ENCODE results near the gene SERPINB10.
"Not testable (repeated sequence)": the region's sequence is repeated elsewhere in the genome, so short reads cannot be mapped to it uniquely, and the experiment has no call there.

Gene SERPINB10

DNA sequence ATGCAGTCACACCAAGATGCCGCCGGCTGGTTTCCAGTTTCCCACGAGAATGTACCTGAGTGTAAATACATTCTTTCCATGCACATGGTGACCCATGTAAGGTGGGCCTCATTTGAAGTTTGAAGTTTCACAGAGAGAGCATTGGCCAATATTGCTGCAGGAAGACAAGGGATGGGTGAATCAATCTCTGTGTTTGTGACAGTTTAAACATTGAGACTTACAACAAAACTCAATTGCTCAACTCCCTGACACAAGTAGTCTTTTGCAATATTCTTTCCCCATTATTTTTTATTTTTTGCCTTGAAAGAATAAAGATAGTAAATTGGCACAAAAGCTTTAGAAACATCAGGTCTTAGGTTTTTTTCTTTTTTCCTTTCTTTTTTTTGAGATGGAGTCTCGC is 15.2 kb upstream of the SERPINB10 start:
- DNase-seq (ENCODE audit: low read depth) = no peak

DNA sequence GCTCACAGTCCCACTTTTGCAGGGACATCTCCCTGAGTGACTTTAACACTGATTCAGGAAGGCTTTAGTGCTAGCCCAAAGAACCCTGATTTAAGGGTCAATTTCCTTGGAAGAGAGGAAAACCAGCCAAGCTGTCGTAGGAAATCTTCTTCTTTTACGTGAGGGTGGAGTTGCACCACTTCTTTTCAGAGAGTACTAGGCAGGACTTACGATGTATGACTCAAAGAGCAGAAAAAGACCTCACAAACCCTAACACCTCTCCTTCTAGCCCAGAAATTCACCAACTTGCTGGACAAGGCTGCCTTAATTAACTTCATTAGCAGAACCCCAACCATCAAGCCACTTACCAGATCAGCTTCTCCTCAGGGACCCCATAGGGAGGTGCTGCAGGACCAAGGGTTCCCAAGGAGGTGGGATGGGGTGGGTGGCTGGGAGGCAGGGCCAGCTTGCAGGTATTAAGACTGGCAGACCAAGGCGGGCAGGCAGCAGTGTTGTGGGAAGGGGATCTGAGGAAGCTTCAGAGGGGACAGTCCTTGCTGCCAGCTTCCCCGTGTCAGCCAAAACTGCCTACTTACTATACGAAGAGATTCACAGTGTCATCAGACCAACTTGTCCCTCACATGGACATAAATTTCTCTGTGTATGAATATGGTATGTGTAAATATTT is 13.5 kb upstream of the SERPINB10 start:
- DNase-seq (ENCODE audit: low read depth) = no peak

DNA sequence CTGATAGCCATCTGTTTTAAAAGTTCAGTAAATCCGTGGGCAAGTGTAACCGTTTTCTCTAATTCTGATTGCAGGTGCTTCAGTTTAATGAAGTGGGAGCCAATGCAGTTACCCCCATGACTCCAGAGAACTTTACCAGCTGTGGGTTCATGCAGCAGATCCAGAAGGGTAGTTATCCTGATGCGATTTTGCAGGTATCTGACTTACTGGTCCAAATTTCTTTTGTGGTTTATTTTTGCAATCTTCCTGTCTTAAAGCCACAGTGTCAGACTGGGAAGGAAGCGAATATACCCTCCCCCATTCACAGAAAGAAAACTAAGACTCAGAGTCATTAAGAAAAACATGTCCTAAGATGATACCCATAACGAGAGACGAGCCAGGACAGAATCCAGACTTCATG is 12.6 kb upstream of the SERPINB10 start:
- no peak for DNase-seq (ENCODE audit: low read depth)

DNA sequence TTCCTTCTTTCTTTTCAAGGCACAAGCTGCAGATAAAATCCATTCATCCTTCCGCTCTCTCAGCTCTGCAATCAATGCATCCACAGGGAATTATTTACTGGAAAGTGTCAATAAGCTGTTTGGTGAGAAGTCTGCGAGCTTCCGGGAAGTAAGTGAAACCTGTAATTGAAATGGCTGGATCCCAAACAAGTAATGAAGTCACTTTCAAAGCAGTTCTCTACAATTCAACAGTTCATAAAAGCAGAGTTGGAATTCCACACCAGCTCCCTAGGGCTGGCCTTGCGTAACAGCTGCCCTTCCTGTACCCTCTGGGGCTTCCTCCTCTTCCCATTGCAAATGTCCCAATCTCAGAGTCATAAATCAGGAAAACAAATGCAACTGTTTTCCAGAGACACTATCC is 10.7 kb upstream of the SERPINB10 start:
- no peak for DNase-seq (ENCODE audit: low read depth)

DNA sequence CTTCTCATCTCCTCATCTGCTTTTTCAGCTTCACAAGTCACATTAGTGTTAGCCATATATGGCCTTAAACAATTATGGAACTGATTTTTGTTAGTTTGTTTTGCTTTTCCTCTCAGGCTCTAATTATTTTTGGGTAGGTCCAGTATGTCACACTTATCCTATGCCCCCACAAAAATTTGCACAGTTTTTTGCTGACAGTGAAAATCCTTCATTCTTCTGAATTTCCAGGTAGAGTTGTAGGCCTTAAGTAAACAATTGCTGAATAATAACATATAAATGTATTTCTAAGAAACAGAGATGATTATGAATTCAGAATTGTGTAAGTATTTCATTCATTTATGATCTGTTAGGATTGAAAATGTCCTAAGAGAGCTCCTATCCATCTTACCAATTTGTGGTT is 8.6 kb upstream of the SERPINB10 start:
- no peak for DNase-seq (ENCODE audit: low read depth)

DNA sequence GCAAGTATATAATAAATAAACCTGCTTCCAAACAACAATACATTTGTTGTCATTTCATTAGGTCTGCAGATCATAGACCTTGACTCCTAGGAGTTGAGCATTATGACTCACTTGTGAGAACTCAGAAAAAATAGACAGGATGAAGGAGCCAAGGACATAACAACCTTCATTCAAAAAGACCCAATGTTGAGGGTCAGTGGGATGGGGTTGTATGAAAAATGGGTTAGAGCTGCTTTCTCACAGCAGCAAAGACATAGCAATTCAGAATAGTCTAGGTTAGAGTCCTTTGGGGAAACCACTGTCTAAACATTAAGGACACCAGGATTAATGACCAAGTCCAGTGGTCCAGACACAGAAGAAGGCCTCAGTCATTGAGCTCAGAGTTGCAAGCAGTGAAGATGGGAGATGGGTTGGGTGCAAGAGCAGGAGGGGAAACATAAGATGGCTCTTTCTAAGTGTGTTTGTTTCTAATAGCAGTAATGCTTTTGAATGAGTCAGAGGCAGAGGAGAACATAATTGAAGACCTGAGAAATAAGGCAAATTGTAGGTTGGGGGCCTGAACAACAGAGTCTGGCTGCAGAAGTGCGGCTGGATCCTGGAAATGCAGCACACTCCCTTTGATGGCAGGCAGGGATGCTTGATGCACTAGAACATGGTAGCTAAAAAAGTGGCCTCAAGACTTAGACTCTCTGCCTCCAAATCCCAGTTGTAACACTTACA is 3.7 kb upstream of the SERPINB10 start:
- no peak for DNase-seq (ENCODE audit: low read depth)

DNA sequence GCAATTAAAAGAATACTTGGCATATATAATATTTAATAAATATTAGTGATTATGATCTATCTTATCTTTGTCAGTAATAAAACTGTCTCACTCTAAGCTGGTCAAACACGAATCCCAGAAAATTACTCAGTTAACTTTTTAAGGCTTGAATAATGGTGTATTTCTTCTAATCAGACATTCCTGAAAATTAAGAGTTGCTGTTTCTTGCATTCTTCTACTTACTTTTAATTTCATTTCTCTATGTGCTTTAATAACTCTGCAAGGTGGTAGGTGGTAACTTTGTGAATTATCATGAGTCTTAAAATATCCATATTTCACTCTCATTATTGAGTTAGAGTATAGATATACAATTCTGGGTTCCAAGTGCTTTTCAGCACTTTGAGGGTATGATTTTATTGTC is 3.1 kb upstream of the SERPINB10 start:
- DNase-seq (ENCODE audit: low read depth) = no peak

DNA sequence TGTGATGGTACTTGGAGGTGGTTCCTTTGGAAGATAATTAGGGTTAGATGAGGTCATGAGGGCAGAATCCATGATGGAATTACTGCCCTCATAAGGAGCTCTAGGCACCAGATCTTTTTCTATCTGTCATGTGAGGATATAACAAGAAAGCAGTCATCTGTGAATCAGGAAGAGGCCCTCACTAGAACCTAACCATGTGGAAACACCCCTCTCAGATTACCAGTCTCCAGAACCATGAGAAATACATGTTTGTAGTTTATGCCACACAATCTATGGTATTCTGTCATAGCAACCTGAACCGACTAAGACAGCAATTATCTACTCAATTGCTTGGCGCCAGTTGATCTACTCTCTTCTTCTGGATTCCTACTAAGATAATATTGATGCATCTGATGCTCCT is 2.4 kb upstream of the SERPINB10 start:
- DNase-seq (ENCODE audit: low read depth) = no peak

DNA sequence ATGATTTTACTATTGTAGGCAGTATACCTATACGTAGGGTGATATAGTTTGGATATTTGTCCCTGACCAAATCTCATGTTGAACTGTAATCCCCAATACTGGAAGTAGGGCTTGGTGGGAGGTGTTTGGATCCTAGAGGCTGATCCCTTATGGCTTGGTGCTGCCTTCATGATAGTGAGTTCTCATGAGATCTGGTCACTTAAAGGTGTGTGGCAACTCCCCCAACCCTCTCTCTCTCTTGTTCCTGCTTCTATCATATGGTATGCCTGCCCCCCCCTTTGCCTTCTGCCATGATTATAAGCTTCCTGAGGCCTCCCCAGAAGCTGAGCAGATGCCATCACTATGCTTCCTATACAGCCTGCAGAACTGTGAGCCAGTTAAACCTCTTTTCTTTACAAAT is 1.7 kb upstream of the SERPINB10 start:
- no peak for DNase-seq (ENCODE audit: low read depth)

DNA sequence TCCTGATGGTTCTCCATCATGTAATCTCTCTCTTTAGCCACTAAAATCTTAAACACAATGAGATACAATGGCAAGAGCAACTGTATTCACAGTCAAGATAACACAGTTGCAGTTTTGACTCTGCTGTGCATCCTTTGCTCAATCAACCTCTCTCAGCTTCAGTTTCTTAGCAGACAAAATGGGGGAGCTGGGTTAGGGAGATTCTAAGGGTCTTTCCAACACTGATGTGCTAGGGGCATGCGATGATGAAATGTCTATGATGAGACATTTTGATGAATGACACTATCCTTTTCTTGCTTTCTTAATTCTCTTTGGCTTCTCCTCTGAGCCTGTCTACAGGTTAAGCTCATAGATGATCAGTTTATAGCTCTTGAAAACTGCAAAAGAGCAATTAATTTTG is 1.1 kb downstream of the SERPINB10 start:
- no peak for DNase-seq (ENCODE audit: low read depth)

DNA sequence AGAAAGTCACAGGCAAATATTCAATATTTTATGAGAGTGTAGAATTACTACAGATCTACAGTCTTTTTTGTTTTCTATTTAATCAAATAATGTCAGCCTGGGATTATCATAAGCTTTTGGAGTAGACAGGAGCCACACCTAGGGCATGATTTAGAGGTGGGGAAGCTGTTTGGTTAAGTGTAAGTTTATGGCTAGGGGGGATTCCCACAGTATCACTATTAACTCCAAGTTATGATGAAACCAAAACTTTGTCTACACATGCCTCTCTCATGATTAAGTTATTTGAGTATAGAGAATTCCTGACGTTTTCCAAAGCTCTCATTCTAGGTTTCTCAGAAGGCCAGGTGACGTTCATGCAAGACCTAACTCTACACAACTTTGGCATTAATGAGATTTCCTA is 2.1 kb downstream of the SERPINB10 start:
- DNase-seq (ENCODE audit: low read depth) = no peak

DNA sequence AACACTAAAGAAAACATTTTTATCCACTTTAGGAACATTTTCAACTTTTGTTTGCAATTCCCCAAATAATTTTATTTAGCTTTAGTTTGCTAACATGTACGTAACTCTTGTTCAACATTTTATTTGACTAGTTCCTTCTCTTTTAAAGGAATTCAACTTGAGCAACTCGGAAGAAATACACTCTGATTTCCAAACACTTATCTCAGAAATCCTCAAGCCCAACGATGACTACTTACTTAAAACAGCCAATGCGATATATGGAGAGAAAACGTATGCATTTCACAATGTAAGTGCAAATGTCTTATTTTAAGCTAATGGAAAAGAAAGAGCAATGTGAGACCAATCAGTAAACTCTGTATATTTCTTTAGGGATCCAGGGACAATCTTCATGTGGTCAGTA is 10.1 kb downstream of the SERPINB10 start:
- DNase-seq (ENCODE audit: low read depth) = no peak

DNA sequence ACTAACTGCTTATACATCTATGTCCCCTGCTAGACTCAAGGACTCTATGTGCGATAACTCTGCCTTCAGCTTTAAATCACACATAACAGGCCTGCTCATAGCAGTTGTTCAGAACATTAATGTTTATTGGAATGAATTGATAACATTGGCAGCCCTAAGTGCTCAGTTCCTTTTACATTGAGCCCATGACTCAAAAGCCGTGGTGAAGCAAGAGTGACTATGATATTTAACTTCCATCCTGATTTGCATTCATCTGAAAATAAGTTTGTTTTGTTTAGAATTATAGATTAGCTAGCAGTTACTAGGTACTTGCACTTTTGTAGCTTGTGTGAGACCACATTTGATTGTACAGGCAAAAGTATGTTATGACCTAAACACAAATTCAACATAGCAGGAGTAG is 14.3 kb downstream of the SERPINB10 start:
- no peak for DNase-seq (ENCODE audit: low read depth)

DNA sequence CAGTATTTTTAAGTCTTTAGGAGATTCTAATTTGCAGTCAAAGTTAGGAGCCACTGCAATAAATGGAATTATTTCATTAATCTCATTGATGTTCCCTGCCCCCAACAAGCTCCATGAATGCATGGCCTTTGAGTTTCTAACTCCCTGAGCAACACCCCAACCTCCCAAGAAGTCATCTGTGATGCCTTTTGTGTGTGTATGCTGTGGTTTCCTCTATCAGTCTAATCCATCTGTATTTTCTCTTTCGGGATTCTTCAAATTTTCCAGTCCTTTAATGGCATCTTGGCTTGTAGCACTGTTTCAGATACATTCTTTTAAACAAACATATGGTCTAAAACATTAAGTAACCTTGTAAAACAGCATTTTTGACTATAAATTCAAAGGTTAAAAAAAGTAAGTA is 16.8 kb downstream of the SERPINB10 start:
- no peak for DNase-seq (ENCODE audit: low read depth)

DNA sequence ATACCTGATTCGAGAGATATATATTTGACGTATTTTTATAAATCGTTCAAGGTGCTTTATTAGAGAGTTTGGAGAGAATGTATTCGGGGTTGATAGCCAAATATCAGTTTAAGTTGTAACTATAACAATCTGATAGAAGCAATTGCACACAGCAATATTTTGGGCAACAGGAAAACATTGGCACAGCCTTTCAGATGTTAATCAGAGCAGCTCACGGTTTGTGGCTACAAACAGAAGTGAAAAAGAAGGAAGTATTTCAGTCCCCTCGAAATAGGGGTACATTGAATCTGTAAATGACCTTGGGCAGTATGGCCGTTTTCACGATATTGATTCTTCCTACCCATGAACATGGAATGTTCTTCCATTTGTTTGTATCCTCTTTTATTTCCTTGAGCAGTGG is 20.6 kb downstream of the SERPINB10 start:
- no peak for DNase-seq (ENCODE audit: low read depth)

DNA sequence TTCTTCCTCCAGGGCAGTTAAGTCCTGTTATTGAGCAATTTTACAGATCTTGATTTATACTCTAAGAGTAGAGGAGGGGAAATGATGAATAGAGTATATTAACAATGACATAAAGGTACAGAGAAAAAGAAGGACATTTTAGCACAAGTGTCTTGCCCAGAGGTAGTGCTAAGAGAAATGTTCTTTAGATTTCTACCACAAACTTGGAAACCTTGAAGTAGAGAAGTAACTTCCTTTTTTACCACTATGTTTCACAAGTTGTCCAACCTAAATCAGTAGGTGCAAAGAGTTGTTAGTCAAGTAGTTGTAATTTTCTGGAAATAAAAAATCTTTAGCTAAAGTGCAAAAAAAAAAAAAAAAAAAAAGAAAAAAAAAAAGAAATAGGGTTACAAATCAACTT is 21.6 kb downstream of the SERPINB10 start:
- DNase-seq (ENCODE audit: low read depth) = not testable (repeated sequence)

DNA sequence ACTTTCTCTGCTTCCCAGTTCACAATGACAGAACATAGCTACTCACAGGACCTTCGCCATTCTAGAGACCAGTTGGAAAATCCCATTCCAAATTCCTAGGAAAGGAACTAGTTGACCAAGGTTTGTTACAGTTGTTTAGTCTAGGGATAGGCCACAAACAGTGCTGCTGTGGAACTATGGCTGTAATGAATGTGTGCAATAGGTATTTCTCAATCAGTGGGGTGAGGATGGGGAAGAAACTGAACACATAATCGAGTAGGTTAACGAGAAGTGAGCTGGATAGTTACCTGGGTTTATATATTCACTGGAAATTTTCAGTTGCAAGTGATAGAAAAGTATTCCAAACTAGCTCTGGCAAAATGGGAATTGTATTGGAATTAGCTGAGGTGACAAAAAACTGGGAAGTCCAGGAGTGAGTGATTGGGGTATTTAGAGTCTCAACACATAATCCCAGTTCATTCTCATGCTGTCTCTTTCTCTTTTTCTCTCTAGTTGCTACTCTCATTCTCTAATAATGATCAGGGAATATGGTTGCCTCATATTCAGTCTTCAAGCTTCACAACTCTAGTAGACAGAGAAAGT is 23.1 kb downstream of the SERPINB10 start:
- DNase-seq (ENCODE audit: low read depth) = no peak

DNA sequence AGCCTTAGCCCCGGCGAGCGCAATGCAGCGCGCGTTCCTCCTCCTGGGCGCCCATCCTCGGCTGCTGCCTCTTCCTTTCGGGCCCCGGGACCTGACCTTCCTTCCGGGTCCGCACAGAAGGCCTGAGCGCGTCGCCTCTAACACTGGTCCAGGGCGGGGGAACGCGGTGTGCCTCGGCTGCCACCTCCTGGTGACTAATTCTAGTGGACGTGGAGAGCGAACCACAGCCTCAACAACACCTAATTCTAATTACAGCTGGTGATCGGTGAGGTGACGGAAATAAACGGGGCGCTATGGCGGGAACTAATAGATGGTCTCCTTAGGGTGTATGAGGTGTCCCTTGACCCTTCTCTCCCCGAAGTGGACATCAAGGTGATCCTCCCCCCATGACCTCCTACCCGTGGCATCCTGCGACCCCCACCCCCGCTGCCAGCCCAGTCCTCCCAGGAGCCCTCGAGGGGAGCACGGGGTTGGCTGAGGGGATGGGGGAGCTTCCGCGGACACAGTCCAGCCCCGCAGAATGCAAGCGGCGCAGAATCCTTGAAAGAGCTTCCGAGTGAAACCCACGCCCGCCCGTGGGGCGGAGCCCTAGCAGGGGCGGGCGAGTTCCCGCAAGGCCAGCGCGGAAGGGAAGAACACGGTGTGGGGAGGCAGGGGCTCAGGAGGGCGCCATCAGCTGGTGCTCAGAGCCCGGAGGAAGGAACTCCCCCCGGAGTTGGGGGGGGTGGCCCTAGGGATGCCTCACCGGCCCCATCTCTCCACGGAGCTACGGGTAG is 28.6 kb downstream of the SERPINB10 start:
- DNase-seq (ENCODE audit: low read depth) = no peak

DNA sequence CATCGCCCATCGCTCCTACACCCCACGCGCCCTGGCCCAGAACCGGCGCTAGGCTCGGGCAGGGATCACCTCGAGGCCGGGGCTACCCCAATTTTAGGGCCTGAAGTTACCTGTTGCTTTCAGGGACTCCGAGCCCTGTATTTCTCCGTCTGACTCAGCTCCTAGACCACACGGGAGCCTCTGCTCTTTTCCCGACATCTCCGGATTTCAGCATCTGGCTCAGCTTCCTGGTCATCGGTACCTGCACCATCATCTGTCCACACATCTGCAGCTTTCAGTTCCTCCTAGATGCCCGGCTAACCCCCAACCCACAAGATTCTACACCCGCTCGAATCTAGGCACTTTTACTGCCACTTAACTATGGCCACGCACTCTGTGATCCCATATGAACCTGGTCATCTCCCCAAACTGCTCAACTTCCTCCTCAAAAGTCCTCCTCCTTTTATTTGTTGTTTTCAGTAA is 29.2 kb downstream of the SERPINB10 start:
- DNase-seq (ENCODE audit: low read depth) = no peak

DNA sequence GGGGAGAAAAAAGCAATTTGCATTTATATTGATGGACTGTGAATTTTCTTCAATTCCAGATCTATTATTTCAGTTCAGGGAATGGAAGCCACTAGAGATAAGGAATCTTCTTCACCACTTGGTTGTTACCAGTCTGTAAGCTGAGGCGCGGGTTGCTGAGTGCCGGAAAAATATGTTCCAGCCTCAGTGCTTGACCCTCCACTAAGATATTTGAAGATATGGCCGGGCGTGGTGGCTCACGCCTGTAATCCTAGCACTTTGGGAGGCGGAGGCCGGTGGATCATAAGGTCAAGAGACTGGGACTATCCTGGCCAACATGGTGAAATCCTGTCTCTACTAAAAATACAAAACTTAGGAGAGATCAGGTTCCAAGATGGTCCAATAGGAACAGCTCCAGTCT is 32.2 kb downstream of the SERPINB10 start:
- no peak for DNase-seq (ENCODE audit: low read depth)

DNA sequence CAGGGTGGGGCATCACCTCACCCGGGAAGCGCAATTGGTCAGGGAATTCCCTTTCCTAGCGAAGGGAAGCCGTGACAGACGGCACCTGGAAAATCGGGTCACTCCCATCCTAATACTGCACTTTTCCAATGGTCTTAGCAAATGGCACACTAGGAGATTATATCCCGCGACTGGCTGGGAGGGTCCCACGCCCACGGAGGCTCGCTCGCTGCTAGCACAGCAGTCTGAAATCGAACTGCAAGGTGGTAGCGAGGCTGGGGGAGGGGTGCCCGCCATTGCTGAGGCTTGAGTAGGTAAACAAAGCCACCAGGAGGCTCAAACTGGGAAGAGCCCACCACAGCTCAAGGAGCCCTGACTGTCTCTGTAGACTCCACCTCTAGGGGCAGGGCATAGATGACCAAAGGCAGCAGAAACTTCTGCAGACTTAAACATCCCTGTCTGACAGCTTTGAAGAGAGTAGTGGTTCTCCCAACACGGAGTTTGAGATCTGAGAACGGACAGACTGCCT is 32.8 kb downstream of the SERPINB10 start:
- DNase-seq (ENCODE audit: low read depth) = not testable (repeated sequence)

DNA sequence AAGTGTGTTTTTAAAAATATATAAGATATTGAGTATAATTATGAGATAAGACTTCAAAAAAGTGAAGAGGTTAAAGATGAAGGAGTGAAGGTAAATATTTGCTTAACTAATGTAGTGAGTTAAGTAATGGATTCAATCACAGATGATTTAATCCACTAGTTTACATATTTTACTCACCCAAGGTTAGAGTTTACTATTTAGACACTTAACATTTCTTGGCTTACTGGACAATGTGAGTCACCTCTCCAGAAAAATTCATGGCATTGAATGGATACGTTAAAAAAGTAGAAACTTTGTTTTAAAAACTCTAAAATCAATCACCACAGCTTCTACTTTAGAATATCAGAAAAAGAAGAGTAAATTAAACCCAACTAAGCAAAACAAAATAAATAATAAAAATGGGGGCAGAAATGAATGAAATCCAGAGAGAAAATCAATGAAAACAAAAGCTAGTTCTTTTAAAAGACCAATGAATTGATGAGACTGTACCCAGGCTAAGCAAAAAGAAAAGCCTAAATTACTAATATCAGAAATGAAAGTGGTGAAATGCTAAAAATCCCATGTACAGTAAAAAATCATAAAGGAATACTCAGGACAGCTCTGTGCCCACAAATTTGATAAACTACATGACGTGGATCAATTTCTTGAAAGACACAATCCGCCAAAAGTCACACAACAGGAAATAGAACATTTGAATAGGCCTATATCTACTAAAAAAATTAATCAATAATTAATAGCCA is 39.5 kb downstream of the SERPINB10 start:
- no peak for DNase-seq (ENCODE audit: low read depth)

Measured in activated gamma-delta T cell treated with anti-CD3 and anti-CD28 coated beads, Interleukin-2, amount 50 U/mL, for 16 hours (primary cell).